PFSK-1 (cell line): ENCODE measurements around the gene NRXN3.

Source experiments
- FOXP2 ChIP-seq: optimal IDR thresholded peaks from 2 replicates; pipeline ENCODE3; 2011; ENCODE audit warnings: borderline replicate concordance, control low read depth, inconsistent platforms; ENCODE audit not compliant: insufficient read depth; ENCODE audit errors: extremely low read length, extremely low read depth
- POLR2AphosphoS5 ChIP-seq: IDR thresholded peaks from 2 replicates; pipeline ENCODE4 v1.6.1; 2012; ENCODE audit warnings: low read depth, mild to moderate bottlenecking, control low read depth, low read length, moderate library complexity
- SIN3A ChIP-seq: IDR thresholded peaks from 2 replicates; pipeline ENCODE4 v1.6.1; 2012; ENCODE audit warnings: mild to moderate bottlenecking, low read length, moderate library complexity, borderline replicate concordance; ENCODE audit not compliant: insufficient read depth
- TAF1 ChIP-seq: IDR thresholded peaks from 2 replicates; pipeline ENCODE4 v1.6.1; 2012; ENCODE audit warnings: low read length, control low read depth, borderline replicate concordance; ENCODE audit not compliant: insufficient read depth
- TF ChIP-seq, protein P1 (sequence below), 2 experiments: IDR thresholded peaks; 2 replicates each; pipeline versions ENCODE4 v1.6.1 to v1.8.0; 2011 to 2012; ENCODE audit warnings: low read depth in 2 of 2, low read length in 2 of 2, control low read depth in 1 of 2, inconsistent platforms in 1 of 2, mild to moderate bottlenecking in 1 of 2, moderate library complexity in 1 of 2; ENCODE audit not compliant: insufficient read depth in 1 of 2

NRXN3 gene

GRCh38 chr14:79332504-79333197, 1162.5 kb downstream of the NRXN3 start:
- TF ChIP-seq POLR2AphosphoS5, result no peak
- TF ChIP-seq, protein P1, sequence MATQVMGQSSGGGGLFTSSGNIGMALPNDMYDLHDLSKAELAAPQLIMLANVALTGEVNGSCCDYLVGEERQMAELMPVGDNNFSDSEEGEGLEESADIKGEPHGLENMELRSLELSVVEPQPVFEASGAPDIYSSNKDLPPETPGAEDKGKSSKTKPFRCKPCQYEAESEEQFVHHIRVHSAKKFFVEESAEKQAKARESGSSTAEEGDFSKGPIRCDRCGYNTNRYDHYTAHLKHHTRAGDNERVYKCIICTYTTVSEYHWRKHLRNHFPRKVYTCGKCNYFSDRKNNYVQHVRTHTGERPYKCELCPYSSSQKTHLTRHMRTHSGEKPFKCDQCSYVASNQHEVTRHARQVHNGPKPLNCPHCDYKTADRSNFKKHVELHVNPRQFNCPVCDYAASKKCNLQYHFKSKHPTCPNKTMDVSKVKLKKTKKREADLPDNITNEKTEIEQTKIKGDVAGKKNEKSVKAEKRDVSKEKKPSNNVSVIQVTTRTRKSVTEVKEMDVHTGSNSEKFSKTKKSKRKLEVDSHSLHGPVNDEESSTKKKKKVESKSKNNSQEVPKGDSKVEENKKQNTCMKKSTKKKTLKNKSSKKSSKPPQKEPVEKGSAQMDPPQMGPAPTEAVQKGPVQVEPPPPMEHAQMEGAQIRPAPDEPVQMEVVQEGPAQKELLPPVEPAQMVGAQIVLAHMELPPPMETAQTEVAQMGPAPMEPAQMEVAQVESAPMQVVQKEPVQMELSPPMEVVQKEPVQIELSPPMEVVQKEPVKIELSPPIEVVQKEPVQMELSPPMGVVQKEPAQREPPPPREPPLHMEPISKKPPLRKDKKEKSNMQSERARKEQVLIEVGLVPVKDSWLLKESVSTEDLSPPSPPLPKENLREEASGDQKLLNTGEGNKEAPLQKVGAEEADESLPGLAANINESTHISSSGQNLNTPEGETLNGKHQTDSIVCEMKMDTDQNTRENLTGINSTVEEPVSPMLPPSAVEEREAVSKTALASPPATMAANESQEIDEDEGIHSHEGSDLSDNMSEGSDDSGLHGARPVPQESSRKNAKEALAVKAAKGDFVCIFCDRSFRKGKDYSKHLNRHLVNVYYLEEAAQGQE (IDR thresholded peaks at IDR 0.05; ENCODE audit: insufficient read depth in 1 of 2, low read depth in 2 of 2, low read length in 2 of 2), result no peak
- no peak for TF ChIP-seq FOXP2
- TF ChIP-seq TAF1, result no peak
- TF ChIP-seq SIN3A, result no peak

GRCh38 chr14:79333198-79333546, 1163.0 kb downstream of the NRXN3 start:
- TF ChIP-seq FOXP2 (no peak), TAF1 (no peak), SIN3A (no peak), POLR2AphosphoS5 (no peak)
- TF ChIP-seq, protein P1 (IDR thresholded peaks at IDR 0.05; ENCODE audit: insufficient read depth in 1 of 2, low read depth in 2 of 2, low read length in 2 of 2), result no peak

- TF ChIP-seq POLR2AphosphoS5, result no peak
- TF ChIP-seq SIN3A, result no peak
- no peak for TF ChIP-seq TAF1
- TF ChIP-seq, protein P1 (IDR thresholded peaks at IDR 0.05; ENCODE audit: insufficient read depth in 1 of 2, low read depth in 2 of 2, low read length in 2 of 2), result no peak
- TF ChIP-seq FOXP2, result no peak
Observed at GRCh38 chr14:79334272-79334671, 1164.1 kb downstream of the NRXN3 start.

GRCh38 chr14:79337761-79338160, 1167.6 kb downstream of the NRXN3 start:
- TF ChIP-seq POLR2AphosphoS5, result no peak
- TF ChIP-seq TAF1, result no peak
- TF ChIP-seq SIN3A, result no peak
- TF ChIP-seq, protein P1 (IDR thresholded peaks at IDR 0.05; ENCODE audit: insufficient read depth in 1 of 2, low read depth in 2 of 2, low read length in 2 of 2), result no peak
- no peak for TF ChIP-seq FOXP2

- TF ChIP-seq FOXP2 (no peak), SIN3A (no peak), POLR2AphosphoS5 (no peak), TAF1 (no peak)
Observed at GRCh38 chr14:79342942-79343341, 1172.8 kb downstream of the NRXN3 start.
